HG02798 (cell line): ENCODE measurements around the gene PLK3.

Experiments used
- ATAC-seq: cut with Tn5 transposase; IDR thresholded peaks from one replicate; pipeline ENCODE4 v1.9.1; 2021; ENCODE audit warnings: mild to moderate bottlenecking; ENCODE audit not compliant: unreplicated experiment, poor library complexity

Gene PLK3

DNA sequence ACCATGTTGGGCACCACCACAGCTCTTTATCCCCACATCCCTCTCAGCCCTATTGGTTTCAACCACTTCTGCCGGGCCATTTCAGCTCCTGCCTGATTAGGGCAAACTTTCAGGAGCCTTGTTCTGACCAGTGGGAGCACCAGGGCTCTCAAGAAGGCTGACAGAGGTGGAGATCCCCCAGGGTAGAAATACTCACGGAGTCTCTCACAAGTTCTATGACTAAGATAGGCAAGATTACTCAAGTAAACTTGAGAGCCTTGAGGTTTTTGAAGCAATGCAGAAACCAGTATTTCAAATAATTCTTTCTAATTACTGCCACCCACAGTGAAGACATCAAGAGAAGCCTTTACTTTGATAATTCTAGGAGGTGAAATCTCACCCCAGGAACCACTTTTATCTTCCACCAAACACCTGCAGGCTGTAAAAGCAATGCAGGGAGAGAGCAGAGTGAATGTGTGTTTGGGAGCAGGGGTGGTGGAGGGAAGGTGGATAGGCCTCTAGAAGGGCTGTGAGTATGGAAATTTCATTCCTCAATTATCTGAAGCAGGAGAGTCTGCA lies 49.5 kb downstream of the PLK3 start:
- ATAC-seq, result no peak

DNA sequence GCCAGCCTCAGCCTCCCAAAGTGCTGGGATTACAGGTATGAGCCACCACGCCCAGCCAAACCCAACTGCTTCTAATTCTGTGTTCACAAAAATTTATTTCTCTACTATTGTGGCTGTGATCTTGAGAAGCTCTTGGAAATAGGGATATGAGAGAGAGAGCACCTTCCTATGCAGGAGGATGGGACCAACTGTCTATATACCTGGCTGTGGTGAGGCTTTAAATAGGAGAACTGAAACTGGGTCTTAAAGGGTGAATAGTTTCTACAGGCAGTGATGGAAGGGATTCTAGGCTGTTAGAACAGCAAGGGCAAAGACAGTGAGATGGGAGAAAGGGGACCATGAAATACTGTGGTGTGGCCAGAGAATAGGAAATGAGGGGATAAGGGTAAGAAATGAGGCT lies 51.1 kb downstream of the PLK3 start:
- no peak for ATAC-seq

DNA sequence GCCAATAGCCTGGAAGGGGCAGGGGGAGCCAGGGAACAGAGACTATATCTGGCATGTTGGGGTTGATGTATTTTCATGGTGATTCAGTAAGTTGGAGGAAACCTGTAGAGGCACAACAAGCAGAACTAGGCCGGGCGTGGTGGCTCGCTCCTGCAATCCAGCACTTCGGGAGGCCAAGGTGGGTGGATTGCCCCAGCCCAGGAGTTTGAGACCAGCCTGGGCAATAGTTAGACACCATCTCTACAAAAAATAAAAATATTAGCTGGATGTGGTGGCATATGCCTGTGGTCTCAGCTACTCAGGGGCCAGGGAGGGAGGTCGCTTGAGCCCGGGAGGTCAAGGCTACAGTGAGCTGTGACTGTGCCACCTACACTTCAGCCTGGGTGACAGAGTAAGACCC lies 53.0 kb downstream of the PLK3 start:
- no peak for ATAC-seq

DNA sequence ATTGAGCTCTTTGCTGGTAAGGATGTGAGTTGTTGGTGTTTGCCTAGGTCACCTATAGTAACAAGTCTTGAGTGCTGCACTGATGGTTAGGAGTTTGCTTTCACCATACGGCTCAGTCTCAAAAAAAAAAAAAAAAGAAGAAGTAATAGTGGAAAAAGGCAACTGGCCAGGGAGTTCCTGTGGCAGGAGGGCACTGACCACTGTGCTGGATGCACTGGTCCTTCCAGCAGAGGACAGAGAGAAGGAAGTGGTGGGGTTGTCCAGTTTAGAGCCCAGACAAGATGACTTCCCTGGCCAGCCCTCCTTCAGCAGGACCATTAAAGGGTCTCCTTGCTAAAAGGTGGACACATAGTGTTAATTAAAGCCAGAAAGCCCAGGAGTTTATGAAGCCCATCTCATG lies 54.8 kb downstream of the PLK3 start:
- ATAC-seq, result no peak
